Measurements from ENCODE around the gene LRPAP1. TPM values are rescaled to one million over a fixed set of nuclear protein-coding genes. Genes with fewer than 3 reads are reported as not detected.

LRPAP1 gene
- total and polyA plus RNA-seq, 2 donors (not counting 3 experiments of a cell fraction or from before 2014, with no cell fraction given): 90.1 to 170 TPM

- POLR2A ChIA-PET: no interaction called here
- CTCF ChIA-PET: no interaction called here
Observed at GRCh38 chr4:3495204-3495975, 36.8 kb downstream of the LRPAP1 start.

More at GRCh38 chr4:3495204-3495975, 36.8 kb downstream of the LRPAP1 start:
- BruUV-seq (replicated peaks): no TSS peak
- Histone ChIP-seq H3K9me3 (replicated peaks; ENCODE audit: control insufficient read depth, insufficient read depth, low read length) (no peaks in the 10 kb centered on the region), H3K9ac (replicated peaks; ENCODE audit: extremely low read depth, insufficient read depth, low read length) (no peak overlapping the region), H3K4me3 (replicated peaks in 1 of 3; ENCODE audit: insufficient read depth in 1 of 3, low read depth in 1 of 3, low read length in 3 of 3) (no peak overlapping the region), H3K4me1 (ENCODE audit: control insufficient read depth, extremely low read depth, insufficient read depth, low read length) (no peaks in the 10 kb centered on the region), H3K27ac (ENCODE audit: insufficient read depth, low read depth, low read length) (no peak overlapping the region), H3K36me3 (ENCODE audit: control insufficient read depth in 2 of 2, extremely low read depth in 1 of 2, insufficient read depth in 2 of 2, low read length in 2 of 2) (no peaks in the 10 kb centered on the region), H4K20me1 (replicated peaks; ENCODE audit: control insufficient read depth, extremely low read depth, insufficient read depth, low read length) (no peaks in the 10 kb centered on the region), H3K9me1 (replicated peaks; ENCODE audit: control insufficient read depth, extremely low read depth, insufficient read depth, low read length) (no peaks in the 10 kb centered on the region), H3K4me2 (ENCODE audit: insufficient read depth, low read length) (no peak overlapping the region), H3K79me2 (ENCODE audit: control insufficient read depth, insufficient read depth, low read length) (no peaks in the 10 kb centered on the region), H3K27me3 (ENCODE audit: control insufficient read depth in 2 of 2, insufficient read depth in 2 of 2, low read length in 2 of 2) (peaks cover 2 to 7% of the 10 kb centered on the region in 2 experiments), H2AFZ (ENCODE audit: low read depth, low read length) (no peak overlapping the region)
- intact Hi-C loops (cut with micrococcal nuclease) (no loop called here), dilution Hi-C loops (cut with MboI; ENCODE audit: extremely low pct_ligation_motif_present, low sequenced_read_pairs) (no loop called here)
- TF ChIP-seq JUN (IDR thresholded peaks at IDR 0.05; ENCODE audit: borderline replicate concordance, insufficient read depth, insufficient read length, low read depth) (no peak), POLR2A (IDR thresholded peaks at IDR 0.05; ENCODE audit: low read depth, low read length) (no peak), POLR2AphosphoS5 (IDR thresholded peaks at IDR 0.05; ENCODE audit: insufficient read depth, low read depth, low read length) (no peak), FOS (IDR thresholded peaks at IDR 0.05; ENCODE audit: borderline replicate concordance, insufficient read depth, low read length) (no peak), EZH2 (IDR thresholded peaks at IDR 0.05; ENCODE audit: borderline replicate concordance, low read depth, low read length, severe bottlenecking) (no peak), MYC (IDR thresholded peaks at IDR 0.05; ENCODE audit: low read depth, low read length) (no peak), GATA2 (IDR thresholded peaks at IDR 0.05; ENCODE audit: insufficient read depth, insufficient read length, low read depth, low read length) (no peak)
- TF ChIP-seq, protein P1, sequence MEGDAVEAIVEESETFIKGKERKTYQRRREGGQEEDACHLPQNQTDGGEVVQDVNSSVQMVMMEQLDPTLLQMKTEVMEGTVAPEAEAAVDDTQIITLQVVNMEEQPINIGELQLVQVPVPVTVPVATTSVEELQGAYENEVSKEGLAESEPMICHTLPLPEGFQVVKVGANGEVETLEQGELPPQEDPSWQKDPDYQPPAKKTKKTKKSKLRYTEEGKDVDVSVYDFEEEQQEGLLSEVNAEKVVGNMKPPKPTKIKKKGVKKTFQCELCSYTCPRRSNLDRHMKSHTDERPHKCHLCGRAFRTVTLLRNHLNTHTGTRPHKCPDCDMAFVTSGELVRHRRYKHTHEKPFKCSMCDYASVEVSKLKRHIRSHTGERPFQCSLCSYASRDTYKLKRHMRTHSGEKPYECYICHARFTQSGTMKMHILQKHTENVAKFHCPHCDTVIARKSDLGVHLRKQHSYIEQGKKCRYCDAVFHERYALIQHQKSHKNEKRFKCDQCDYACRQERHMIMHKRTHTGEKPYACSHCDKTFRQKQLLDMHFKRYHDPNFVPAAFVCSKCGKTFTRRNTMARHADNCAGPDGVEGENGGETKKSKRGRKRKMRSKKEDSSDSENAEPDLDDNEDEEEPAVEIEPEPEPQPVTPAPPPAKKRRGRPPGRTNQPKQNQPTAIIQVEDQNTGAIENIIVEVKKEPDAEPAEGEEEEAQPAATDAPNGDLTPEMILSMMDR (IDR thresholded peaks at IDR 0.05; ENCODE audit: extremely low read depth in 1 of 2, insufficient read depth in 1 of 2, low read depth in 1 of 2, low read length in 2 of 2): no peak
- TF ChIP-seq, protein P2, sequence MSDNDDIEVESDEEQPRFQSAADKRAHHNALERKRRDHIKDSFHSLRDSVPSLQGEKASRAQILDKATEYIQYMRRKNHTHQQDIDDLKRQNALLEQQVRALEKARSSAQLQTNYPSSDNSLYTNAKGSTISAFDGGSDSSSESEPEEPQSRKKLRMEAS (IDR thresholded peaks at IDR 0.05; ENCODE audit: insufficient read depth, insufficient read length): no peak
- DNase-seq (ENCODE audit: low read depth, low spot score) (no peak), FAIRE-seq (no peak)
